ENCODE measurements around the gene RXFP4. TPM values are rescaled to one million over a fixed set of nuclear protein-coding genes. Genes with fewer than 3 reads are reported as not detected.

The RXFP4 gene
- total RNA-seq, 1 donor from 2014 or later = not detected

DNA sequence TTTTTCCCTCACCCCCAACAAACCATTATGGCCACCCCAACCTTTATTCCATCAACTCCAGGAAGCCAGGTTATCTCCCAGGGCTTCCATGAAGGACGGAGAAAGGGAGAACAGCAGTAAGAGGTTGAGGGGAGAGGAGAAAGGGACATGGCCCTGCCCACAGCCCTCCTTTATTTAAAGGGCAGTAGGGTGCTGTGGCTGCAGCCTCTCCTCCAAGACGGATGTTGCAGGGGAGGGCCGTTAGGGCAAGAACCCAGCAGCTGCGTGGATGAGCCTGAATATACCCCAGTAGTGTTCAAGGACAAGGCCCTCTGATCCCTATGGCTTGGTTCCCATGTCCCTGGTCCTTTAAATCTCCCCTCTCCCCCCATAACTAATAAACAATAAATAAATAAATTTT lies 5.9 kb downstream of the RXFP4 start:
- no peak for DNase-seq (ENCODE audit: extremely low spot score, unreplicated experiment)
- Mint-ChIP-seq H3K4me1 (ENCODE audit: unreplicated experiment) (peaks cover 10% of the 10 kb centered on the region), H3K9me3 (no peaks in the 10 kb centered on the region), H3K27ac (no peak overlapping the region), H3K4me3 (no peak overlapping the region), H3K27me3 (no peaks in the 10 kb centered on the region), H3K36me3 (peaks cover 6% of the 10 kb centered on the region)
- no peak for TF ChIP-seq CTCF (conservative IDR thresholded peaks at IDR 0.05)

DNA sequence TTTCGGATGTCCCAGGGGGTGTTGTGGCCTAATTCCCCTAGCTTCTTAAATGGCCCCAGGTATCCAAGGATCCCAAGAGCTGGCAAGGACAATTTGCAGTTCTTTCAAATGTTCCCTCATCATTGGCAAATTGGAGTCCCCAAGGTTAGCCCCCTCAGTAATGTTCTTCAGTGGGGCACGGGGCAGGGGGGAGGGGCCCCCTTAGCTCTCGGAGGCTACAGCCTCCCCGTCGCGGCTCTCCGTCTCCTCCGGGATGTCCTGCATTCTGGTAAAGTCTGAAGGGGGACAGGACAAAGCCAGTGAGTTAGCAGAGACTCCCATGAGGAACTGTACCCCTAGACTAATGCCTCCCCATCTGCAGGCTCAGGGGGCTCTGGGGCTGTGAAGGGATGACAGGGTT lies 6.3 kb downstream of the RXFP4 start:
- Mint-ChIP-seq H3K4me3 (no peak overlapping the region), H3K9me3 (no peaks in the 10 kb centered on the region), H3K4me1 (ENCODE audit: unreplicated experiment) (peaks cover 10% of the 10 kb centered on the region), H3K36me3 (peaks cover 9% of the 10 kb centered on the region), H3K27me3 (no peaks in the 10 kb centered on the region), H3K27ac (no peak overlapping the region)
- TF ChIP-seq CTCF (conservative IDR thresholded peaks at IDR 0.05) = no peak
- no peak for DNase-seq (ENCODE audit: extremely low spot score, unreplicated experiment)

GRCh38 chr1:155950829-155951228 lies 9.4 kb downstream of the RXFP4 start:
- H3K27ac Mint-ChIP-seq = no peak overlapping the region
- H3K9me3 Mint-ChIP-seq = no peaks in the 10 kb centered on the region
- peaks cover 20% of the 10 kb centered on the region for H3K36me3 Mint-ChIP-seq
- no peak for DNase-seq (ENCODE audit: extremely low spot score, unreplicated experiment)
- TF ChIP-seq CTCF (conservative IDR thresholded peaks at IDR 0.05) = no peak
- H3K27me3 Mint-ChIP-seq = no peaks in the 10 kb centered on the region
- H3K4me3 Mint-ChIP-seq = no peak overlapping the region
- peaks cover 5% of the 10 kb centered on the region for H3K4me1 Mint-ChIP-seq (ENCODE audit: unreplicated experiment)

GRCh38 chr1:155951753-155952504 lies 10.5 kb downstream of the RXFP4 start:
- no peaks in the 10 kb centered on the region for H3K4me1 Mint-ChIP-seq (ENCODE audit: unreplicated experiment)
- H3K9me3 Mint-ChIP-seq = no peaks in the 10 kb centered on the region
- no peak for DNase-seq (ENCODE audit: extremely low spot score, unreplicated experiment)
- TF ChIP-seq CTCF (conservative IDR thresholded peaks at IDR 0.05) = no peak
- H3K27ac Mint-ChIP-seq = no peak overlapping the region
- H3K4me3 Mint-ChIP-seq = no peak overlapping the region
- peaks cover 21% of the 10 kb centered on the region for H3K36me3 Mint-ChIP-seq
- no peaks in the 10 kb centered on the region for H3K27me3 Mint-ChIP-seq

- Mint-ChIP-seq H3K27ac (no peak overlapping the region), H3K4me1 (ENCODE audit: unreplicated experiment) (no peaks in the 10 kb centered on the region), H3K27me3 (no peaks in the 10 kb centered on the region), H3K36me3 (peaks cover 26% of the 10 kb centered on the region), H3K4me3 (no peak overlapping the region), H3K9me3 (no peaks in the 10 kb centered on the region)
- no peak for TF ChIP-seq CTCF (conservative IDR thresholded peaks at IDR 0.05)
- no peak for DNase-seq (ENCODE audit: extremely low spot score, unreplicated experiment)
These were observed 11.1 kb downstream of the RXFP4 start for GRCh38 chr1:155952505-155952890.

Data from type B pancreatic cell (in vitro differentiated cells).